GM12878 (cell line): Measurements from ENCODE around the gene SIRT5. TPM values are rescaled to one million over a fixed set of nuclear protein-coding genes. Genes with fewer than 3 reads are reported as not detected.

Experiments used
- BCL11A ChIP-seq: IDR thresholded peaks from 2 replicates; pipeline ENCODE4 v1.6.1; 2011; ENCODE audit warnings: low read depth, low read length
- BMI1 ChIP-seq: fragments of 450-650 bp; IDR thresholded peaks from 2 replicates; pipeline ENCODE4 v1.6.1; 2016; ENCODE audit warnings: mild to moderate bottlenecking, moderate library complexity, borderline replicate concordance
- CBX5 ChIP-seq: sonication (generic); IDR thresholded peaks from 2 replicates; pipeline ENCODE4 v1.6.1; 2016; ENCODE audit warnings: low read depth, moderate library complexity, mild to moderate bottlenecking, inconsistent platforms
- EP300 ChIP-seq, 2 experiments: fragments of 150-350 bp in 1 of 2; IDR thresholded peaks; 2 replicates each; pipeline ENCODE4 v1.6.1; 2011 to 2012; ENCODE audit warnings: low read depth in 2 of 2, low read length in 2 of 2, borderline replicate concordance in 1 of 2, improper control_type of control experiment in 1 of 2, inconsistent platforms in 1 of 2; ENCODE audit not compliant: control insufficient read depth in 1 of 2
- IRF4 ChIP-seq: IDR thresholded peaks from 2 replicates; pipeline ENCODE4 v1.6.1; 2011; ENCODE audit warnings: low read depth, low read length
- MTA3 ChIP-seq: IDR thresholded peaks from 2 replicates; pipeline ENCODE4 v1.6.1; 2012; ENCODE audit warnings: low read length, inconsistent platforms, borderline replicate concordance
- NBN ChIP-seq: fragments of 450-650 bp; IDR thresholded peaks from 2 replicates; pipeline ENCODE4 v1.6.1; 2016
- RFX5 ChIP-seq: IDR thresholded peaks from 2 replicates; pipeline ENCODE4 v1.6.1; 2011; ENCODE audit warnings: low read depth, low read length, improper control_type of control experiment
- SIN3A ChIP-seq: IDR thresholded peaks from 2 replicates; pipeline ENCODE4 v1.6.1; 2012; ENCODE audit warnings: low read depth, low read length, improper control_type of control experiment
- SREBF1 ChIP-seq: IDR thresholded peaks from 2 replicates; pipeline ENCODE4 v1.6.1; 2012; ENCODE audit warnings: mild to moderate bottlenecking, low read length
- SRF ChIP-seq, 2 experiments: IDR thresholded peaks; 2 replicates each; pipeline ENCODE4 v1.6.1; 2011; ENCODE audit warnings: low read depth in 2 of 2, low read length in 2 of 2, mild to moderate bottlenecking in 1 of 2, moderate library complexity in 1 of 2
- SUPT20H ChIP-seq: IDR thresholded peaks from 2 replicates; pipeline ENCODE4 v1.6.1; 2011; ENCODE audit warnings: low read depth, mild to moderate bottlenecking, low read length, moderate library complexity, borderline replicate concordance; ENCODE audit not compliant: control insufficient read depth
- SUZ12 ChIP-seq: fragments of 200-600 bp; sonication (generic); IDR thresholded peaks from one replicate; pipeline ENCODE4 v1.6.1; 2018; ENCODE audit warnings: antibody characterized with exemption, mild to moderate bottlenecking; ENCODE audit not compliant: unreplicated experiment
- ZBED1 ChIP-seq: IDR thresholded peaks from 2 replicates; pipeline ENCODE4 v1.6.1; 2016; ENCODE audit warnings: borderline replicate concordance
- ZNF384 ChIP-seq: IDR thresholded peaks from 2 replicates; pipeline ENCODE4 v1.6.1; 2012; ENCODE audit warnings: low read depth, mild to moderate bottlenecking, low read length, improper control_type of control experiment, borderline replicate concordance
- polyA plus RNA-seq, 11 experiments: library from polyadenylated mRNA; depleted of rRNA in 4 of 11; unstranded in 6 of 11; stranded (reverse) in 5 of 11; fragments of >200 nt; fragmentation: Nextera tagmentation in 4 of 11; fragmentation: Illumina TruSeq in 1 of 11; extraction: Ambion mirVana in 4 of 11; extraction: Trizol in 1 of 11; gene quantifications; 1 replicate in 1 of 11; 2 replicates in 10 of 11; pipeline versions ENCODE4 v1.2.1 to v1.2.3, GENCODE V29; 2011 to 2016; ENCODE audit warnings: inconsistent platforms in 2 of 11, missing spikeins in 2 of 11, low read depth in 1 of 11
- total RNA-seq, 4 experiments: library from RNA; depleted of rRNA in 3 of 4; stranded (reverse); fragments of >200 nt in 3 of 4; fragmentation: Illumina TruSeq in 1 of 4; extraction: Trizol in 1 of 4; gene quantifications; 2 replicates each; pipeline versions ENCODE4 v1.2.1 to v1.2.3, GENCODE V29; 2013 to 2021
- TF ChIP-seq, protein P1 (sequence below): IDR thresholded peaks from 2 replicates; pipeline ENCODE4 v1.6.1; 2011; ENCODE audit warnings: borderline replicate concordance, low read depth, mild to moderate bottlenecking, moderate library complexity, mixed read lengths, low read length; ENCODE audit not compliant: insufficient read depth; ENCODE audit errors: extremely low read length
- TF ChIP-seq, protein P2 (sequence below): fragments of 450-650 bp; IDR thresholded peaks from 2 replicates; pipeline ENCODE4 v1.6.1; 2016; ENCODE audit warnings: mild to moderate bottlenecking
- TF ChIP-seq, protein P3 (sequence below): IDR thresholded peaks from 2 replicates; pipeline ENCODE4 v1.6.1; 2011; ENCODE audit warnings: low read depth, low read length, improper control_type of control experiment, borderline replicate concordance
- TF ChIP-seq, protein P4 (sequence below): IDR thresholded peaks from 2 replicates; pipeline ENCODE4 v1.6.1; 2011; ENCODE audit warnings: low read depth, mild to moderate bottlenecking, low read length, moderate library complexity, borderline replicate concordance; ENCODE audit errors: extremely low read depth
- TF ChIP-seq, protein P5 (sequence below): IDR thresholded peaks from 2 replicates; pipeline ENCODE4 v1.6.1; 2012; ENCODE audit warnings: low read depth, low read length, improper control_type of control experiment
- TF ChIP-seq, protein P6 (sequence below): fragments of 450-650 bp; IDR thresholded peaks from 2 replicates; pipeline ENCODE4 v1.6.1; 2017; ENCODE audit warnings: mild to moderate bottlenecking, low read depth, inconsistent platforms; ENCODE audit not compliant: poor library complexity, severe bottlenecking
- TF ChIP-seq, protein P7 (sequence below): fragments of 450-650 bp; IDR thresholded peaks from 2 replicates; pipeline ENCODE4 v1.6.1; 2014; ENCODE audit warnings: mild to moderate bottlenecking

Gene SIRT5
- total and polyA plus RNA-seq, 10 of the 15 experiments (the other 5 are each of a cell fraction or from before 2014, with no cell fraction given): 1.7 to 12.4 (median 10.0) TPM

DNA sequence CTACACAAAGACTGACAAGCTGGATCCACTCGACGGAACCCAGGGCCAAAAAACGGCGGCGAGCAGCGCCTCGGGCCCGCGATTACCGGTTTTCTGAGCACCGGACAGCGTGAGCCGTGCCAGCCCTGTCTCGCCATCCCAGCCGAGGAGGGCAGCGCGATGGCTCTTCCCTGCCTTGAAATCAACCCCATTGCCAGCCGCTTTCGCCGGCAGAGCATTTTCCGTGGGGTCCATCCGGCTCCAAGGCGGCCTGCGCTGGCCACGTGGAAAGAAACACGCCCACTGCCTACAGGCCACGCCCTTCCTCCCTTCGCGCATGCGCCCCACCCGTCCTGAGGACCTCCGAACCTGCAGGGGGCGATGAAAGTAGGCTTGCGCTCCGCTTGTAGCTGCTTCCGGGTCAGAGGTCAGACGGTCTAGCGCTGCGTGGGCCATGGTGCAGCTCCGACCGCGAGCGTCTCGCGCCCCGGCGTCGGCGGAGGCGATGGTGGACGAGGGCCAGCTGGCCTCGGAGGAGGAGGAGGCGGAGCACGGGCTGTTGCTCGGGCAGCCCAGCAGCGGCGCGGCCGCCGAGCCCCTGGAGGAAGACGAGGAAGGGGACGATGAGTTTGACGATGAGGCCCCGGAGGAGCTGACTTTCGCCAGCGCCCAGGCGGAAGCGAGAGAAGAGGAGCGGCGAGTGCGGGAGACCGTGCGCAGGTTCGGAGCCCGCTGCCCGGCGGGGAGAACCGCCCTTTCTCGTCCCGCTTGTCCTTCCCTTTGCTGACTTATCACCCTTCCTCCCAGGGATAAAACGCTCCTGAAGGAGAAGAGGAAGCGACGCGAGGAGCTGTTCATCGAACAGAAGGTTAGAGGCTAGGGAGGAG, 40.8 kb downstream of the SIRT5 start, which contains the start of gene NOL7 (continued):
- TF ChIP-seq, protein P1, sequence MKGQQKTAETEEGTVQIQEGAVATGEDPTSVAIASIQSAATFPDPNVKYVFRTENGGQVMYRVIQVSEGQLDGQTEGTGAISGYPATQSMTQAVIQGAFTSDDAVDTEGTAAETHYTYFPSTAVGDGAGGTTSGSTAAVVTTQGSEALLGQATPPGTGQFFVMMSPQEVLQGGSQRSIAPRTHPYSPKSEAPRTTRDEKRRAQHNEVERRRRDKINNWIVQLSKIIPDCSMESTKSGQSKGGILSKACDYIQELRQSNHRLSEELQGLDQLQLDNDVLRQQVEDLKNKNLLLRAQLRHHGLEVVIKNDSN: peak; percentile 73
- TF ChIP-seq RFX5 (no peak), BCL11A (no peak), SUZ12 (no peak), MTA3 (no peak), NBN (peak; percentile 68; the same call in 1 of the 2 replicates), CBX5 (peak; percentile 13; the same call in 1 of the 2 replicates), EP300 (IDR thresholded peaks at IDR 0.05; ENCODE audit: borderline replicate concordance in 1 of 2, control insufficient read depth in 1 of 2, low read depth in 2 of 2, low read length in 2 of 2) (no peak), ZNF384 (no peak), SIN3A (peak; percentile 93), IRF4 (no peak), SUPT20H (no peak), BMI1 (no peak), ZBED1 (no peak), SRF (IDR thresholded peaks at IDR 0.05; ENCODE audit: low read depth in 2 of 2, low read length in 2 of 2) (0 out of 4 replicates have a peak, but pooled peaks of 1 of the 2 experiments have one; percentile 15), SREBF1 (peak; percentile 91)
- TF ChIP-seq, protein P2, sequence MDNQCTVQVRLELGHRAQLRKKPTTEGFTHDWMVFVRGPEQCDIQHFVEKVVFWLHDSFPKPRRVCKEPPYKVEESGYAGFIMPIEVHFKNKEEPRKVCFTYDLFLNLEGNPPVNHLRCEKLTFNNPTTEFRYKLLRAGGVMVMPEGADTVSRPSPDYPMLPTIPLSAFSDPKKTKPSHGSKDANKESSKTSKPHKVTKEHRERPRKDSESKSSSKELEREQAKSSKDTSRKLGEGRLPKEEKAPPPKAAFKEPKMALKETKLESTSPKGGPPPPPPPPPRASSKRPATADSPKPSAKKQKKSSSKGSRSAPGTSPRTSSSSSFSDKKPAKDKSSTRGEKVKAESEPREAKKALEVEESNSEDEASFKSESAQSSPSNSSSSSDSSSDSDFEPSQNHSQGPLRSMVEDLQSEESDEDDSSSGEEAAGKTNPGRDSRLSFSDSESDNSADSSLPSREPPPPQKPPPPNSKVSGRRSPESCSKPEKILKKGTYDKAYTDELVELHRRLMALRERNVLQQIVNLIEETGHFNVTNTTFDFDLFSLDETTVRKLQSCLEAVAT: no peak
- TF ChIP-seq, protein P3, sequence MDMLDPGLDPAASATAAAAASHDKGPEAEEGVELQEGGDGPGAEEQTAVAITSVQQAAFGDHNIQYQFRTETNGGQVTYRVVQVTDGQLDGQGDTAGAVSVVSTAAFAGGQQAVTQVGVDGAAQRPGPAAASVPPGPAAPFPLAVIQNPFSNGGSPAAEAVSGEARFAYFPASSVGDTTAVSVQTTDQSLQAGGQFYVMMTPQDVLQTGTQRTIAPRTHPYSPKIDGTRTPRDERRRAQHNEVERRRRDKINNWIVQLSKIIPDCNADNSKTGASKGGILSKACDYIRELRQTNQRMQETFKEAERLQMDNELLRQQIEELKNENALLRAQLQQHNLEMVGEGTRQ: peak; percentile 55
- TF ChIP-seq, protein P4, sequence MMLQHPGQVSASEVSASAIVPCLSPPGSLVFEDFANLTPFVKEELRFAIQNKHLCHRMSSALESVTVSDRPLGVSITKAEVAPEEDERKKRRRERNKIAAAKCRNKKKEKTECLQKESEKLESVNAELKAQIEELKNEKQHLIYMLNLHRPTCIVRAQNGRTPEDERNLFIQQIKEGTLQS: peak; percentile 55; the same call in 1 of the 2 replicates
- TF ChIP-seq, protein P5, sequence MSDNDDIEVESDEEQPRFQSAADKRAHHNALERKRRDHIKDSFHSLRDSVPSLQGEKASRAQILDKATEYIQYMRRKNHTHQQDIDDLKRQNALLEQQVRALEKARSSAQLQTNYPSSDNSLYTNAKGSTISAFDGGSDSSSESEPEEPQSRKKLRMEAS: peak; percentile 98
- TF ChIP-seq, protein P6, sequence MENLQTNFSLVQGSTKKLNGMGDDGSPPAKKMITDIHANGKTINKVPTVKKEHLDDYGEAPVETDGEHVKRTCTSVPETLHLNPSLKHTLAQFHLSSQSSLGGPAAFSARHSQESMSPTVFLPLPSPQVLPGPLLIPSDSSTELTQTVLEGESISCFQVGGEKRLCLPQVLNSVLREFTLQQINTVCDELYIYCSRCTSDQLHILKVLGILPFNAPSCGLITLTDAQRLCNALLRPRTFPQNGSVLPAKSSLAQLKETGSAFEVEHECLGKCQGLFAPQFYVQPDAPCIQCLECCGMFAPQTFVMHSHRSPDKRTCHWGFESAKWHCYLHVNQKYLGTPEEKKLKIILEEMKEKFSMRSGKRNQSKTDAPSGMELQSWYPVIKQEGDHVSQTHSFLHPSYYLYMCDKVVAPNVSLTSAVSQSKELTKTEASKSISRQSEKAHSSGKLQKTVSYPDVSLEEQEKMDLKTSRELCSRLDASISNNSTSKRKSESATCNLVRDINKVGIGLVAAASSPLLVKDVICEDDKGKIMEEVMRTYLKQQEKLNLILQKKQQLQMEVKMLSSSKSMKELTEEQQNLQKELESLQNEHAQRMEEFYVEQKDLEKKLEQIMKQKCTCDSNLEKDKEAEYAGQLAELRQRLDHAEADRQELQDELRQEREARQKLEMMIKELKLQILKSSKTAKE: peak; percentile 68
- TF ChIP-seq, protein P7, sequence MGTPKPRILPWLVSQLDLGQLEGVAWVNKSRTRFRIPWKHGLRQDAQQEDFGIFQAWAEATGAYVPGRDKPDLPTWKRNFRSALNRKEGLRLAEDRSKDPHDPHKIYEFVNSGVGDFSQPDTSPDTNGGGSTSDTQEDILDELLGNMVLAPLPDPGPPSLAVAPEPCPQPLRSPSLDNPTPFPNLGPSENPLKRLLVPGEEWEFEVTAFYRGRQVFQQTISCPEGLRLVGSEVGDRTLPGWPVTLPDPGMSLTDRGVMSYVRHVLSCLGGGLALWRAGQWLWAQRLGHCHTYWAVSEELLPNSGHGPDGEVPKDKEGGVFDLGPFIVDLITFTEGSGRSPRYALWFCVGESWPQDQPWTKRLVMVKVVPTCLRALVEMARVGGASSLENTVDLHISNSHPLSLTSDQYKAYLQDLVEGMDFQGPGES: no peak
